SH-SY5Y (cell line): ENCODE results near the gene MALRD1.

Experiments
- GATA2 ChIP-seq: IDR thresholded peaks from 2 replicates; pipeline ENCODE4 v1.6.1; 2011; ENCODE audit warnings: mild to moderate bottlenecking, low read depth, low read length
- GATA3 ChIP-seq: IDR thresholded peaks from 2 replicates; pipeline ENCODE4 v1.6.1; 2011; ENCODE audit warnings: low read depth, mild to moderate bottlenecking, low read length, moderate library complexity

DNA sequence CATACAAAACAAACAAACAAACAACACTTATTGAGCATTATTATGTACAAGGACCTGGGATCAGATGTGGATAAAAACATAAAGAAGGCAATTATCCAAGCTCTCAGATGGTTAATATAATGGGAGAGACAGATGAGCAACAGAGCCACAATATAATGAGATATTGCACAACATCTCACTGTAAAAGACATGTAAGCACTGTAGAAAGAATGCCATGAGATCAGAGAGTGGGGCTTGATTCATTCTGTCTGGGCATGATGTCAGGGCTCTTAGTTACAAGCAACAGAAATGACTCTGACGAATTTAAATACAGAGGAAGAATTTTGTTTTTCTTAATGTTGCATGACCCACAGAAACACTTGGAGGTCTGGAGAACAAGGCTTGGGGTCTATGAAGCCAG is 602.9 kb downstream of the MALRD1 start:
- no peak for TF ChIP-seq GATA3
- TF ChIP-seq GATA2: no peak
